Stimulated activated CD4-positive, alpha-beta T cell treated with anti-CD3 and anti-CD28 coated beads, Interleukin-12 subunit alpha, Interleukin-12 subunit beta, amount 100 ng/mL, for 24 hours (primary cell): Measurements from ENCODE around the gene LHX3.

Source experiments
- DNase-seq, 2 experiments: peaks; one replicate each; pipeline ENCODE4 v3.0.0-alpha.2; 2020; ENCODE audit warnings: low read depth in 2 of 2

LHX3 gene

GRCh38 chr9:136204838-136205706 lies at the start of gene LHX3:
Gene LHX3, minus strand, starts transcription at chr9:136205128. Its CDS starts 116 bp downstream, at chr9:136205012.
- no peak for DNase-seq

GRCh38 chr9:136253246-136254130 lies 48.6 kb upstream of the LHX3 start:
- DNase-seq = no peak

GRCh38 chr9:136252846-136253245 lies 47.9 kb upstream of the LHX3 start:
- DNase-seq = no peak

GRCh38 chr9:136252281-136252680 lies 47.4 kb upstream of the LHX3 start:
- no peak for DNase-seq

GRCh38 chr9:136251264-136252115 lies 46.6 kb upstream of the LHX3 start:
- DNase-seq = no peak

- no peak for DNase-seq
These were observed 45.7 kb upstream of the LHX3 start for GRCh38 chr9:136250676-136251075.

GRCh38 chr9:136249877-136250559 lies 45.1 kb upstream of the LHX3 start:
- no peak for DNase-seq

GRCh38 chr9:136248951-136249876 lies 44.3 kb upstream of the LHX3 start:
- DNase-seq = no peak

- DNase-seq = no peak
These were observed 43.2 kb upstream of the LHX3 start for GRCh38 chr9:136247947-136248637.

GRCh38 chr9:136247551-136247916 lies 42.6 kb upstream of the LHX3 start:
- DNase-seq = no peak

GRCh38 chr9:136246849-136247550 lies 42.1 kb upstream of the LHX3 start:
- no peak for DNase-seq

- peak; percentile 73 to 74 for DNase-seq
These were observed 40.6 kb upstream of the LHX3 start, which contains the start of gene QSOX2 for GRCh38 chr9:136245219-136246150. Gene QSOX2, minus strand, starts transcription at chr9:136245812. Its CDS starts 9 bp downstream, at chr9:136245803.

GRCh38 chr9:136244969-136245218 lies 40.0 kb upstream of the LHX3 start:
- no peak for DNase-seq

GRCh38 chr9:136244122-136244968 lies 39.4 kb upstream of the LHX3 start:
- DNase-seq = peak; percentile 51 to 59

- DNase-seq = no peak
These were observed 38.7 kb upstream of the LHX3 start for GRCh38 chr9:136243631-136244030.

GRCh38 chr9:136242918-136243525 lies 38.1 kb upstream of the LHX3 start:
- no peak for DNase-seq
